CD4-positive, alpha-beta memory T cell (primary cell): ENCODE measurements around the gene WEE1. TPM values are rescaled to one million over a fixed set of nuclear protein-coding genes. Genes with fewer than 3 reads are reported as not detected.
"Not testable (repeated sequence)": the region's sequence is repeated elsewhere in the genome, so short reads cannot be mapped to it uniquely, and the experiment has no call there.

Experiments used
- CTCF ChIA-PET: fragments of 350-600 bp; sonication (Branson Sonifier 250); formaldehyde crosslinking; loops from one replicate; lab custom pipeline; 2021; ENCODE audit warnings: inconsistent platforms; ENCODE audit not compliant: partially characterized antibody; lab: Charles Lee
- POLR2A ChIA-PET: fragments of 350-600 bp; sonication (Branson Sonifier 250); formaldehyde crosslinking; loops from one replicate; lab custom pipeline; 2021; ENCODE audit not compliant: partially characterized antibody; lab: Charles Lee
- DNase-seq, 5 donors: peaks; one replicate each; pipeline versions ENCODE4 v3.0.0 to v3.0.0-alpha.2; 2020 to 2022; ENCODE audit warnings: mixed read lengths in 1 of 5
- H3K27ac ChIP-seq: one replicate; pipeline ENCODE4 v1.7.0; 2013; ENCODE audit warnings: low read depth, low read length
- H3K27me3 ChIP-seq: 2 replicates; pipeline ENCODE4 v1.7.0; 2013; ENCODE audit warnings: mild to moderate bottlenecking, low read length, moderate library complexity; ENCODE audit not compliant: insufficient read depth
- H3K36me3 ChIP-seq: 2 replicates; pipeline ENCODE4 v1.7.0; 2013; ENCODE audit warnings: mild to moderate bottlenecking, low read length, moderate library complexity; ENCODE audit not compliant: insufficient read depth
- H3K4me1 ChIP-seq: 2 replicates; pipeline ENCODE4 v1.7.0; 2013; ENCODE audit warnings: mild to moderate bottlenecking, low read length, moderate library complexity; ENCODE audit not compliant: insufficient read depth
- H3K4me3 ChIP-seq, 2 donors: one replicate each; pipeline ENCODE4 v1.7.0; 2013; ENCODE audit warnings: low read length in 2 of 2, mild to moderate bottlenecking in 1 of 2
- H3K9me3 ChIP-seq, 2 donors: one replicate each; pipeline ENCODE4 v1.7.0; 2013; ENCODE audit warnings: low read length in 2 of 2, control low read depth in 1 of 2; ENCODE audit not compliant: control insufficient read depth in 1 of 2
- H3K27ac Mint-ChIP-seq, 7 donors: one replicate each; pipeline ENCODE4 v1.8.0; 2020 to 2021; ENCODE audit warnings: mixed read lengths in 7 of 7, mild to moderate bottlenecking in 6 of 7, inconsistent platforms in 3 of 7, moderate library complexity in 3 of 7
- H3K27me3 Mint-ChIP-seq, 2 donors: one replicate each; pipeline ENCODE4 v1.8.0; 2020 to 2021; ENCODE audit warnings: mixed read lengths in 2 of 2
- H3K36me3 Mint-ChIP-seq, 2 donors: one replicate each; pipeline ENCODE4 v1.8.0; 2020 to 2021; ENCODE audit warnings: mixed read lengths in 2 of 2, inconsistent platforms in 1 of 2, mild to moderate bottlenecking in 1 of 2
- H3K4me1 Mint-ChIP-seq, 4 donors: one replicate each; pipeline ENCODE4 v1.8.0; 2020 to 2021; ENCODE audit warnings: mixed read lengths in 4 of 4, mild to moderate bottlenecking in 1 of 4
- H3K4me3 Mint-ChIP-seq, 8 donors: one replicate each; pipeline ENCODE4 v1.8.0; 2020 to 2021; ENCODE audit warnings: mixed read lengths in 8 of 8, mild to moderate bottlenecking in 7 of 8, moderate library complexity in 6 of 8, inconsistent platforms in 3 of 8
- H3K9me3 Mint-ChIP-seq, 8 donors: one replicate each; pipeline ENCODE4 v1.8.0; 2020 to 2021; ENCODE audit warnings: mixed read lengths in 8 of 8, mild to moderate bottlenecking in 5 of 8, inconsistent platforms in 3 of 8, moderate library complexity in 1 of 8
- intact Hi-C: fragments of 100-400 bp; cut with micrococcal nuclease; formaldehyde crosslinking; loops from one replicate; pipeline ENCODE4 v1.15.1; 2023
- polyA plus RNA-seq, 2 donors: library from polyadenylated mRNA; unstranded; fragments of 300-500 nt; fragmentation: Illumina TruSeq; gene quantifications; one replicate each; pipeline ENCODE4 v1.2.3, GENCODE V29; 2021
- total RNA-seq, 2 experiments: library from RNA; stranded (reverse); gene quantifications; one replicate each; pipeline ENCODE4 v1.2.3, GENCODE V29; 2021

The WEE1 gene
- total and polyA plus RNA-seq, 4 experiments from 2014 or later, result 5.8 to 11.7 (median 9.6) TPM

DNA sequence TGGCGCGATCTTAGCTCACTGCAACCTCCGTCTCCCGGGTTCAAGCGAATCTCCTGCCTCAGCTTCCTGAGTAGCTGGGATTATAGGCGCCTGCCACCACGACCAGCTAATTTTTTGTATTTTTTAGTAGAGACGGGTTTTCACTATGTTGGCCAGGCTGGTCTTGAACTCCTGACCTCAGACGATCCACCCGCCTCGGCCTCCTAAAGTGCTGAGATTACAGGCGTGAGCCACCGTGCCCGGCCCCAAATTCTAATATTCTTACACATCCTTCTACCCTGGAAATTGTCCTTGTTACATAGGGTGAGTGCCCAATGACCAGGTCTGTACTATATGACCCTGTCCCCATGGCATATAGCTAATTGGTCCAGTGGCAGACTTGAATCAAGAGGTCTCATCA is 29.7 kb downstream of the WEE1 start:
- H3K4me3 Mint-ChIP-seq, H3K27me3 ChIP-seq, H3K27ac ChIP-seq, DNase-seq, H3K9me3 Mint-ChIP-seq, H3K4me3 ChIP-seq, H3K36me3 ChIP-seq, H3K9me3 ChIP-seq, H3K27me3 Mint-ChIP-seq, H3K36me3 Mint-ChIP-seq, intact Hi-C loops: not testable (repeated sequence)
- Mint-ChIP-seq H3K4me1 (peaks cover 15 to 32% (median 20%) of the 10 kb centered on the region in 4 donors), H3K27ac (peak overlapping the region in 1 of 7 donors; percentile 16)
- ChIA-PET CTCF (interaction anchor here (1.9 to 2.0 kb wide), 2 partner anchors 10 to 68 kb away, joined by 12 to 27 read pairs; no protein-coding TSS in a partner anchor), POLR2A (interaction anchor here (1.3 to 2.2 kb wide), 2 partner anchors 10 to 143 kb away, joined by 3 to 6 read pairs; partner anchors contain the start of gene ZNF143)
- H3K4me1 ChIP-seq, result peaks cover 19% of the 10 kb centered on the region

DNA sequence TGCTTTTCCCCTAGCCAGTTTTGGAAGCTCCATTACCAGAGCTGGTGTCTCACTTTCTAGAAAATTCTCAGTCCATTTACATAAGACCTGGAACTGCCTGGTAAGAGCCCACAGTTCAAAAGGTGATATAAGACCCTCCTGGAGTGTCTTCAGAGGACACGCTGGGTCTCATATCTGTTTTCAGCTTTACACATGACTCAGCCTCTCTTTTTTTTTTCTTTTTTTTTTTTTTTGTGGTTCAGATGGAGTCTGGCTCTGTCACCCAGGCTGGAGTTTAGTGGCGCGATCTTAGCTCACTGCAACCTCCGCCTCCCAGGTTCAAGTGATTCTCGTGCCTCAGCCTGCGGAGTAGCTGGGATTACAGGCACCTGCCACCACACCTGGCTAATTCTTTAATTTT is 30.7 kb downstream of the WEE1 start:
- H3K27ac Mint-ChIP-seq, result no peak overlapping the region
- no peaks in the 10 kb centered on the region for H3K36me3 ChIP-seq
- H3K4me1 ChIP-seq, result peaks cover 19% of the 10 kb centered on the region
- no peaks in the 10 kb centered on the region for H3K9me3 ChIP-seq
- POLR2A ChIA-PET, result interaction anchor here (1.0 to 2.2 kb wide), 3 partner anchors 9 to 31 kb away, joined by 3 to 6 read pairs (median 4); partner anchors contain the start of gene WEE1
- CTCF ChIA-PET, result interaction anchor here (1.3 to 2.0 kb wide), 4 partner anchors 9 to 69 kb away, joined by 3 to 27 read pairs (median 8); no protein-coding TSS in a partner anchor
- H3K27me3 ChIP-seq, result no peaks in the 10 kb centered on the region
- DNase-seq, result no peak
- intact Hi-C loops, result no loop called here
- H3K27me3 Mint-ChIP-seq, result no peaks in the 10 kb centered on the region
- peaks cover 15 to 32% (median 20%) of the 10 kb centered on the region in 4 donors for H3K4me1 Mint-ChIP-seq
- no peaks in the 10 kb centered on the region for H3K36me3 Mint-ChIP-seq
- no peak overlapping the region for H3K4me3 ChIP-seq
- H3K9me3 Mint-ChIP-seq, result no peaks in the 10 kb centered on the region
- H3K27ac ChIP-seq, result no peak overlapping the region
- no peak overlapping the region for H3K4me3 Mint-ChIP-seq

DNA sequence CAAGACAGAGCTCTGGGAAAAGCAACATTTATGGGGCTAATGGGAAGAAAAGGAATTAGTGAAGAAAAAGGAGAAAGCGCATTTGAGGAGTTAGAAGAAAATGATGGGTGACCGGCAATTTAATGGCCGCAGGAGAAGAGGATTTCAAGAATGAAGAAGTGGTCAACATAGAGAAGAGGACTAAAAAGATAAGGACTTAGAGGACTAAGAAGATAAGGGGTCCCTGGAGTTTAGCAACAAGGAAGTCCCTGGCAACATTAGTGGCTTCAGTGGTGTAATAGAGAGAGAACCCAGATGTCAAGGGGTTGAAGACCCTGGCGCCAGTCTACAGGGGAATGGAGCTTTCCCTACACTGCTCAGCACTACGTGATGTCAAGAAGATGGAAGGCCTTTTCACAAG is 32.3 kb downstream of the WEE1 start:
- no peaks in the 10 kb centered on the region for H3K27me3 Mint-ChIP-seq
- H3K4me3 ChIP-seq, result no peak overlapping the region
- POLR2A ChIA-PET, result no interaction called here
- H3K4me3 Mint-ChIP-seq, result peak overlapping the region in 1 of 8 donors; percentile 43
- no peaks in the 10 kb centered on the region for H3K27me3 ChIP-seq
- DNase-seq, result no peak
- intact Hi-C loops, result no loop called here
- CTCF ChIA-PET, result interaction anchor here (1.4 kb wide), 1 partner anchor 72 kb away, joined by 3 read pairs; no protein-coding TSS in a partner anchor
- no peak overlapping the region for H3K27ac ChIP-seq
- no peaks in the 10 kb centered on the region for H3K9me3 Mint-ChIP-seq
- no peaks in the 10 kb centered on the region for H3K9me3 ChIP-seq
- no peaks in the 10 kb centered on the region for H3K36me3 Mint-ChIP-seq
- H3K36me3 ChIP-seq, result no peaks in the 10 kb centered on the region
- H3K4me1 ChIP-seq, result peaks cover 18% of the 10 kb centered on the region
- H3K27ac Mint-ChIP-seq, result peak overlapping the region in 1 of 7 donors; percentile 9
- H3K4me1 Mint-ChIP-seq, result peaks cover 12 to 25% (median 15%) of the 10 kb centered on the region in 4 donors

DNA sequence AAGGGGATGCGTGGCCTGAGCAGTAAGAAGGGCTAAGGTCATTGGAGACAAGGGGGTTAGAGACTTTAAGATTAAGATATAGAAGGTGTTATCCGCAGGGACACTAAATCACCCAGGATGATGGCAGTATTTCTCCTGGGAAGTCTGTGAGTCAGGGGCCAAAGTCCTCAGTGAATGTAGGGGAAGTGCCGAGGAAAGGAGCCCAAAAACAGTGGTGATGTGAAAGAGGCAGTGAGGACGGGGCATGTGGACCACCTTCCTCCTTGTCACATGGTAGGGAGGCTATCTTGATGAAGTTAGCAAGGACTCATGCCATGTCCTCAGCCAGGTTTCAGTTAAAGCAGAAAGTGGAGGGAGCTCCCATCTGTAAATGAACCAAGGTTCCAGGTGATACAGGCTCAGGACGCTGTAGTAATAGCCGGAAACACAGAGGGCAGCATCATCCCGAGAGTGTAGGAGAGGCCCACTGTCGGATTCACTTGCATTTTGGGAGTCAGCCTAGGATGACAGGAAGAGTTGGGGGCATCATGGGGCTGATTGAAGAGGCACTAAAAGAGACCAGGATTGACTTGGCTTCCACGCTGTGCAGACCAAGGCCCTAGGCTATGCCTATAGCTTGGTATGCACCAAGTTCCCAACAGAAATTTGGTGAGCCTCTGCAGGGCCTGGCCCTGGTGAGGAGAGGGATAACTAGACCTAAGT is 33.5 kb downstream of the WEE1 start:
- Mint-ChIP-seq H3K27me3 (no peaks in the 10 kb centered on the region), H3K4me1 (peaks cover 2 to 13% (median 5%) of the 10 kb centered on the region in 4 donors), H3K27ac (peak overlapping the region in 1 of 7 donors; percentile 48), H3K36me3 (no peaks in the 10 kb centered on the region), H3K4me3 (peak overlapping the region in 1 of 8 donors; percentile 17), H3K9me3 (no peaks in the 10 kb centered on the region)
- no peaks in the 10 kb centered on the region for H3K9me3 ChIP-seq
- H3K36me3 ChIP-seq, result no peaks in the 10 kb centered on the region
- CTCF ChIA-PET, result interaction anchor here (1.3 to 8.0 kb wide), 3 partner anchors 9 to 73 kb away, joined by 3 to 267 read pairs (median 3); no protein-coding TSS in a partner anchor
- DNase-seq, result no peak
- intact Hi-C loops, result no loop called here
- peaks cover 5% of the 10 kb centered on the region for H3K4me1 ChIP-seq
- H3K27me3 ChIP-seq, result no peaks in the 10 kb centered on the region
- no peak overlapping the region for H3K4me3 ChIP-seq
- POLR2A ChIA-PET, result no interaction called here
- no peak overlapping the region for H3K27ac ChIP-seq

DNA sequence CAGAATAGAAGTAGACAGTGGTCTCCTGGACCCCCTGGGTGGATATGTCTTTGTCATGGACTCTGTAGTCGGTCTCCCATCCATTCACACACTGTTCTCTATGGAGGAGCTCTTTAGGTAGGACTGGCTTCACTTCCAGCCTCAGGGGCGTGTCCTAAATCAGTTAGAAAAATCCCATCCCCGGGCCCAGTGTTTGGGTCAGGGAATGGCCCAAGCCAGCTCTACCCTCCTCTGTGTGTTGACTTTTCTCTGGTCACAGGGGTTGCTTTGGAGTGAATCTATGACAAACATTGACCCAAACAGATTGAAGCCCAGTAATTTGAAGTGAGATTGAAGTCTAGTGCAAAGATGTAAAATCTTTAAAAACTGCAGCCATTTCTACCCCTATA is 34.0 kb downstream of the WEE1 start:
- no peak overlapping the region for H3K4me3 ChIP-seq
- DNase-seq, result no peak
- CTCF ChIA-PET, result interaction anchor here (0.7 to 8.0 kb wide), 2 partner anchors 72 to 334 kb away, joined by 5 to 267 read pairs; no protein-coding TSS in a partner anchor

DNA sequence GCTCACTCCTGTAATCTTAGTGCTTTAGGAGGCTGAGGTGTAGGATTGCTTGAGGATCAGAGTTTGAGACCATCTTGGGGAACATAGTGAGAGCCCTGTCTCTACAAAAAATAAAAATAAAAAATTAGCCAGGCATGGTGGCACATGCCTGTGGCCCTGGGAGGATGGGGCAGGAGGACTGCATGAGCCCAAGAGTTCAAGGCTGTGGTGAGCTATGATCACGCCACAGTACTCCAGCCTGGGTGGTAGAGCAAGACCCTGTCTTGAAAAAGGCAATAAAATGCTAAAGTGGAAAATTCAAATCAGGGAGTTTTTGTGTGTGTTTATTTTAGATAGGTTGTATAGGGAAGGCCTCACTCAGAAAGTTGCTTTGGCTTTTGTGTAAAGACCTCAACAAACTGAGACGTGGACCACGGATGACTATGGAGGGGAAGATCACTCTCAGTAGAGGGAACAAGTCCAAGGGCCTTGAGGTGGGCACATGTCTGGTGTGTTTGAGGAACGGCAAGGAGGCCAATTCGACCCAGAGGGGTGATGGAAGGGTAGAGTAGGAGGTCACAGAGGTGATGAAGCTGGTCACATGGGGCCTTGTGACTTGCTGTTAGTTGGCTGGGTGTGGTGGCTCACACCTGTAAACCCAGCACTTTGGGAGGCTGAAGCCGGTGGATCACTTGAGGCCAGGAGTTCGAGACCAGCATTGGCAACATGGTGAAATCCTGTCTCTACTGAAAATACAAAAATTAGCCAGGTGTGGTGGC is 35.7 kb downstream of the WEE1 start:
- H3K4me1 Mint-ChIP-seq, result peaks cover 4 to 12% (median 10%) of the 10 kb centered on the region in 4 donors
- H3K27me3 Mint-ChIP-seq, result no peaks in the 10 kb centered on the region
- no peaks in the 10 kb centered on the region for H3K36me3 ChIP-seq
- no peaks in the 10 kb centered on the region for H3K9me3 Mint-ChIP-seq
- ChIA-PET CTCF (interaction anchor here (0.8 to 8.0 kb wide), 3 partner anchors 8 to 79 kb away, joined by 3 to 267 read pairs (median 5); no protein-coding TSS in a partner anchor), POLR2A (interaction anchor here (1.1 kb wide), 1 partner anchor 8 kb away, joined by 4 read pairs; no protein-coding TSS in a partner anchor)
- peak overlapping the region in 1 of 8 donors; percentile 1 for H3K4me3 Mint-ChIP-seq
- DNase-seq, result no peak
- no peaks in the 10 kb centered on the region for H3K9me3 ChIP-seq
- no peak overlapping the region for H3K4me3 ChIP-seq
- H3K4me1 ChIP-seq, result peaks cover 6% of the 10 kb centered on the region
- H3K36me3 Mint-ChIP-seq, result peaks cover 0 to 1% of the 10 kb centered on the region in 2 donors
- peak overlapping the region in 2 of 7 donors; percentile 30 to 36 for H3K27ac Mint-ChIP-seq
- intact Hi-C loops, result no loop called here
- no peak overlapping the region for H3K27ac ChIP-seq
- no peaks in the 10 kb centered on the region for H3K27me3 ChIP-seq

More for the DNA sequence above, 34.0 kb downstream of the WEE1 start:
- Mint-ChIP-seq H3K4me1 (peaks cover 0 to 8% (median 1%) of the 10 kb centered on the region in 4 donors), H3K9me3 (no peaks in the 10 kb centered on the region), H3K36me3 (no peaks in the 10 kb centered on the region), H3K27ac (no peak overlapping the region), H3K27me3 (no peaks in the 10 kb centered on the region), H3K4me3 (no peak overlapping the region)
- H3K27me3 ChIP-seq, result no peaks in the 10 kb centered on the region
- intact Hi-C loops, result no loop called here
- H3K9me3 ChIP-seq, result no peaks in the 10 kb centered on the region
- H3K4me1 ChIP-seq, result peaks cover under 1% of the 10 kb centered on the region
- no peaks in the 10 kb centered on the region for H3K36me3 ChIP-seq
- H3K27ac ChIP-seq, result no peak overlapping the region
- POLR2A ChIA-PET, result no interaction called here
